Breast epithelium (tissue), 4 donors: ENCODE results near the gene C1QTNF6. TPM values are rescaled to one million over a fixed set of nuclear protein-coding genes. Genes with fewer than 3 reads are reported as not detected.

ENCODE experiments used
- DNase-seq, 2 donors: peaks; one replicate each; pipeline ENCODE4 v3.0.0-alpha.2; 2019; ENCODE audit warnings: low spot score in 2 of 2
- H3K27ac ChIP-seq, 2 donors: fragments of 200-600 bp; sonication (generic) in 1 of 2; one replicate each; pipeline ENCODE4 v1.5.1; 2016 to 2019; ENCODE audit warnings: mild to moderate bottlenecking in 1 of 2
- H3K27me3 ChIP-seq, 2 donors: fragments of 200-600 bp; sonication (generic) in 1 of 2; one replicate each; pipeline versions ENCODE4 v1.5.1 to v1.6.0; 2017 to 2019; ENCODE audit warnings: control low read depth in 1 of 2, mild to moderate bottlenecking in 1 of 2
- H3K36me3 ChIP-seq: fragments of 200-600 bp; one replicate; pipeline ENCODE4 v1.5.1; 2019
- H3K4me1 ChIP-seq, 2 donors: fragments of 200-600 bp; sonication (generic); one replicate each; pipeline ENCODE4 v1.5.1; 2016 to 2019; ENCODE audit warnings: control low read depth in 1 of 2
- H3K4me3 ChIP-seq, 3 donors: fragments of 200-600 bp; sonication (generic); 1 replicate in 2 of 3; 2 replicates in 1 of 3; pipeline ENCODE4 v1.5.1; 2016 to 2019; ENCODE audit warnings: mild to moderate bottlenecking in 3 of 3, moderate library complexity in 2 of 3
- H3K9me3 ChIP-seq, 2 donors: fragments of 200-600 bp; sonication (generic) in 1 of 2; one replicate each; pipeline ENCODE4 v1.5.1; 2016 to 2019; ENCODE audit warnings: control low read depth in 1 of 2
- POLR2A ChIP-seq: fragments of 450-650 bp; IDR thresholded peaks from one replicate; pipeline ENCODE4 v1.6.1; 2016; ENCODE audit warnings: antibody characterized with exemption, mild to moderate bottlenecking, moderate library complexity
- POLR2AphosphoS5 ChIP-seq, 3 donors: sonication (generic); formaldehyde crosslinking; IDR thresholded peaks; one replicate each; pipeline ENCODE4 v1.6.1; 2017; ENCODE audit warnings: antibody characterized with exemption in 3 of 3
- intact Hi-C: fragments of 100-400 bp; cut with DNase I; formaldehyde crosslinking; loops from one replicate; pipeline ENCODE4 v1.15.1; 2023; ENCODE audit warnings: low total_unique reads
- total RNA-seq, 3 donors: library from RNA; depleted of rRNA; stranded (reverse); fragments of >200 nt; gene quantifications; one replicate each; pipeline ENCODE4 v1.1.0, GENCODE V29; 2016
- TF ChIP-seq, protein P1 (sequence below), 3 donors: fragments of 450-650 bp; IDR thresholded peaks; one replicate each; pipeline ENCODE4 v1.5.1; 2016 to 2017; ENCODE audit warnings: antibody characterized with exemption in 3 of 3, mild to moderate bottlenecking in 3 of 3, moderate library complexity in 3 of 3

The C1QTNF6 gene
- total RNA-seq, 3 donors from 2014 or later = 2.2 to 3.6 (median 3.5) TPM

DNA sequence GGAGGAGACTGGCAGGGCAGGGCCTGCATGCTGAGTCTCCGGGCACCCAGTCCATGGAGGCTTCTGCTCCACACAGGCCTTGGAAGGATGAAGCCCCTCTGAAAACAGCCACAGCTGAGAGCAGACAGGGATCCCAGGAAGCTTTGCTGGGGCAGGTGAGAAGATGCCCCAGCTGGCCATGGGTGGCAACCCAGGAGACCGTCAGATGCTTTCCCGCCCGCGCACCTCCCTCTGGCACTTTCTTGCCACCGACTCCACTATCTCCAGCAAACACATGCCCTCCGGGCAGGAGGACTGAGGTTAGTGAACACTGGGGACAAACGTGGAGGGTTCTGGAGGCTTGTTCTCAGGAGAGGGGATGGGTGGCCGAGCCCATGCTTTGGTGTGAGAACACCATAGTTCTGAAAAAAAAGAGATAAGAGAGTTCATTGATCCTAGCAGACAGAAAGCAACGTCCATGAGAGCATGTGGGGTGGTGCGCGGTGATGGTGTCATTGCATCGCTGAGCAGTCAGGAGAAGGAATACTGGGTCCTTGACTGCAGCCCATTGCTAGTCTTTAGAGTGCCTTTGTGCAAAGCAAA lies 2.3 kb downstream of the C1QTNF6 start:
- intact Hi-C loops = loop anchor here (10.0 kb wide), 1 partner anchor 1239 kb away; no protein-coding TSS in a partner anchor
- Histone ChIP-seq H3K9me3 (no peaks in the 10 kb centered on the region), H3K4me1 (peaks cover 6 to 15% of the 10 kb centered on the region in 2 donors), H3K27me3 (no peaks in the 10 kb centered on the region), H3K4me3 (no peak overlapping the region), H3K27ac (peak overlapping the region in 1 of 2 donors; percentile 98), H3K36me3 (no peaks in the 10 kb centered on the region)
- DNase-seq = no peak
- TF ChIP-seq POLR2AphosphoS5 (IDR thresholded peaks at IDR 0.05) (no peak), POLR2A (no peak)
- TF ChIP-seq, protein P1, sequence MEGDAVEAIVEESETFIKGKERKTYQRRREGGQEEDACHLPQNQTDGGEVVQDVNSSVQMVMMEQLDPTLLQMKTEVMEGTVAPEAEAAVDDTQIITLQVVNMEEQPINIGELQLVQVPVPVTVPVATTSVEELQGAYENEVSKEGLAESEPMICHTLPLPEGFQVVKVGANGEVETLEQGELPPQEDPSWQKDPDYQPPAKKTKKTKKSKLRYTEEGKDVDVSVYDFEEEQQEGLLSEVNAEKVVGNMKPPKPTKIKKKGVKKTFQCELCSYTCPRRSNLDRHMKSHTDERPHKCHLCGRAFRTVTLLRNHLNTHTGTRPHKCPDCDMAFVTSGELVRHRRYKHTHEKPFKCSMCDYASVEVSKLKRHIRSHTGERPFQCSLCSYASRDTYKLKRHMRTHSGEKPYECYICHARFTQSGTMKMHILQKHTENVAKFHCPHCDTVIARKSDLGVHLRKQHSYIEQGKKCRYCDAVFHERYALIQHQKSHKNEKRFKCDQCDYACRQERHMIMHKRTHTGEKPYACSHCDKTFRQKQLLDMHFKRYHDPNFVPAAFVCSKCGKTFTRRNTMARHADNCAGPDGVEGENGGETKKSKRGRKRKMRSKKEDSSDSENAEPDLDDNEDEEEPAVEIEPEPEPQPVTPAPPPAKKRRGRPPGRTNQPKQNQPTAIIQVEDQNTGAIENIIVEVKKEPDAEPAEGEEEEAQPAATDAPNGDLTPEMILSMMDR (IDR thresholded peaks at IDR 0.05) = no peak

- TF ChIP-seq POLR2A (no peak), POLR2AphosphoS5 (IDR thresholded peaks at IDR 0.05) (no peak)
- TF ChIP-seq, protein P1 (IDR thresholded peaks at IDR 0.05) = no peak
- no peak for DNase-seq
- Histone ChIP-seq H3K9me3 (no peaks in the 10 kb centered on the region), H3K4me1 (peaks cover 6 to 15% of the 10 kb centered on the region in 2 donors), H3K4me3 (no peak overlapping the region), H3K36me3 (no peaks in the 10 kb centered on the region), H3K27me3 (no peaks in the 10 kb centered on the region), H3K27ac (no peak overlapping the region)
- intact Hi-C loops = loop anchor here (10.0 kb wide), 1 partner anchor 1240 kb away; no protein-coding TSS in a partner anchor
Observed at GRCh38 chr22:37184816-37185541, 3.1 kb downstream of the C1QTNF6 start.

GRCh38 chr22:37184380-37184755 lies 3.7 kb downstream of the C1QTNF6 start:
- Histone ChIP-seq H3K27me3 (no peaks in the 10 kb centered on the region), H3K27ac (no peak overlapping the region), H3K4me3 (no peak overlapping the region), H3K4me1 (peaks cover 6 to 15% of the 10 kb centered on the region in 2 donors), H3K36me3 (no peaks in the 10 kb centered on the region), H3K9me3 (no peaks in the 10 kb centered on the region)
- DNase-seq = no peak
- intact Hi-C loops = loop anchor here (10.0 kb wide), 1 partner anchor 1240 kb away; no protein-coding TSS in a partner anchor
- TF ChIP-seq, protein P1 (IDR thresholded peaks at IDR 0.05) = no peak

GRCh38 chr22:37183432-37184379 lies 4.3 kb downstream of the C1QTNF6 start:
- Histone ChIP-seq H3K36me3 (no peaks in the 10 kb centered on the region), H3K9me3 (no peaks in the 10 kb centered on the region), H3K27ac (peak overlapping the region in 1 of 2 donors; percentile 48), H3K4me1 (peaks cover 10 to 20% of the 10 kb centered on the region in 2 donors), H3K4me3 (no peak overlapping the region), H3K27me3 (no peaks in the 10 kb centered on the region)
- no peak for DNase-seq
- TF ChIP-seq POLR2AphosphoS5 (IDR thresholded peaks at IDR 0.05) (no peak), POLR2A (no peak)
- TF ChIP-seq, protein P1 (IDR thresholded peaks at IDR 0.05) = no peak
- intact Hi-C loops = loop anchor here (10.0 kb wide), 1 partner anchor 1241 kb away; no protein-coding TSS in a partner anchor
